Retinal pigment epithelial cell (primary cell): ENCODE data around the gene SLC9A8.

Experiments used
- DNase-seq: peaks from one replicate; pipeline ENCODE4 v3.0.0-alpha.2; 2010; ENCODE audit warnings: low read depth
- H3K4me3 ChIP-seq: 2 replicates; pipeline ENCODE4 v1.5.1; 2011; ENCODE audit warnings: mild to moderate bottlenecking, low read length, control low read depth, moderate library complexity
- CTCF ChIP-seq: conservative IDR thresholded peaks from 2 replicates; pipeline ENCODE4 v1.5.1; 2011; ENCODE audit warnings: low read depth, low read length, control low read depth, inconsistent platforms

Gene SLC9A8

DNA sequence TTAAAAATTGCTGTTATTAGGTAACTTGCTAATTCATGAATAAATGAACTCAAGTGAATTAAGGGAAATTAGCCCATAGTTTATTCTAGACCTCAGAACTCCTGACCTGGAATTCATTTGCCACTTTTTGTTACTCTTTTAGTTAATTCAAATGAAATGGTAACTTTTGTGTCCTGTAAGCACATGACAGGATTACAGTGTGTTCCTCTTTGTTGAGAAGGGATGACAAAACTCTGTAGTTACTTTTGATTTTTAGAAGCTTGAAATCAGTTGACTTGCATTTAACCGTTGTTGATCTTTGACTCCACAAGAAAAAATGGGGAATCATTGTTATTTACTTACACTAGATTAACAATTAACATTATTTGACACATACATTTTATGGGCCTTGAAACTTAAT is 6.2 kb downstream of the SLC9A8 start:
- DNase-seq: no peak
- no peak overlapping the region for H3K4me3 ChIP-seq
- no peak for TF ChIP-seq CTCF

GRCh38 chr20:49819702-49820101 is 7.1 kb downstream of the SLC9A8 start:
- no peak overlapping the region for H3K4me3 ChIP-seq
- TF ChIP-seq CTCF: no peak
- DNase-seq: no peak

- no peak for TF ChIP-seq CTCF
- H3K4me3 ChIP-seq: no peak overlapping the region
- DNase-seq: no peak
Measured at GRCh38 chr20:49821381-49821780, 8.8 kb downstream of the SLC9A8 start.

GRCh38 chr20:49821870-49822331 is 9.3 kb downstream of the SLC9A8 start:
- DNase-seq: no peak
- TF ChIP-seq CTCF: peak; percentile 33
- no peak overlapping the region for H3K4me3 ChIP-seq

DNA sequence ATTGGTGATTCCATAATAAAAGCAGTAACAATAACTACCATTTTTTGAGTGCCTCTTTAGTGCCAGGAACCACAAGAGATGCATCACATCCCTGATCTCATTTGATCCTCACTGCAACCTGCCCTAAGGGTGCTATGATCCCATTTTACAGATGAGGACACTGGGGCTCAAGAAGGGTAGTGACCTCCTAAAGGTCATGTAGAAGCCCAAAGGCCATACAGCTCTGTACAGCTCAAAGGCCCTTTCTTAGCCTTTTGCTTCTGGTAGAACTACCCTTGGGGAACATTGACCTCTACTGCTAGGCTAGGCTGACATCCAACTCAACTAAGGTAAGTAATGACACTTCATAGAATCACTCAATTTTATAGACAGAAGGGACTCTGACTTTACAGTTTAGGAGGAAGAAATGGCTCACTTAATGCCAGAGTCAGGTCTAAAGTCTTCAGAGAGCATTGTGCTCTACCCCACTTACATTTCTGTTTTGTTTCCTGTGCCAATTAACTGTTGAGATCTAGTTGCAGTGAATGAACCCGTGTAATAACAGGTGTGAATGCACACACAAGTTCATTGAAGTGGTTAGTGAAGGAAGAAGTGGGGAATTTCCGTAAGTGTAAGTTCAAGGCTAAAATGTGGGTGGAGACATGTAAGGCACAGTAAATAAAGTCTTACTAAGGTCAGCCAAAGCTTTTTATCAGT is 10.7 kb downstream of the SLC9A8 start:
- DNase-seq: no peak
- no peak for TF ChIP-seq CTCF
- H3K4me3 ChIP-seq: no peak overlapping the region

GRCh38 chr20:49824206-49824605 is 11.6 kb downstream of the SLC9A8 start:
- no peak overlapping the region for H3K4me3 ChIP-seq
- peak; percentile 31 for DNase-seq
- no peak for TF ChIP-seq CTCF

- H3K4me3 ChIP-seq: no peak overlapping the region
- no peak for TF ChIP-seq CTCF
- DNase-seq: no peak
Measured at GRCh38 chr20:49825521-49826033, 12.9 kb downstream of the SLC9A8 start.
